Measurements from ENCODE around the gene ITGA7.
A peak's percentile ranks its signal among the peaks of the same experiment; 100 is the strongest.

The ITGA7 gene

GRCh38 chr12:55702861-55703260, 4.8 kb downstream of the ITGA7 start:
- H3K27me3 ChIP-seq (ENCODE audit: control insufficient read depth in 5 of 5, insufficient read depth in 4 of 5, low read length in 5 of 5): peaks cover 0 to 5% (median 0%) of the 10 kb centered on the region in 5 donors
- H3K4me3 ChIP-seq (ENCODE audit: low read depth in 1 of 5, low read length in 5 of 5): peak overlapping the region in 3 of 5 donors; percentile 19 to 28 (median 24)
- peak overlapping the region; percentile 85 for H3K27ac ChIP-seq (ENCODE audit: low read depth, low read length)
- peaks cover 0 to 45% (median 33%) of the 10 kb centered on the region in 5 donors for H3K36me3 ChIP-seq (ENCODE audit: control insufficient read depth in 5 of 5, insufficient read depth in 5 of 5, low read length in 5 of 5)
- H3K9me3 ChIP-seq (ENCODE audit: control insufficient read depth in 5 of 5, low read length in 5 of 5): no peaks in the 10 kb centered on the region
- H3K9ac ChIP-seq (ENCODE audit: low read length in 5 of 5): no peak overlapping the region
- H3K4me1 ChIP-seq (ENCODE audit: control insufficient read depth in 5 of 5, insufficient read depth in 5 of 5, low read length in 5 of 5): peaks cover 2 to 79% (median 67%) of the 10 kb centered on the region in 5 donors

- Histone ChIP-seq H3K4me1 (ENCODE audit: control insufficient read depth in 5 of 5, insufficient read depth in 5 of 5, low read length in 5 of 5) (peaks cover 5 to 57% (median 46%) of the 10 kb centered on the region in 5 donors), H3K36me3 (ENCODE audit: control insufficient read depth in 5 of 5, insufficient read depth in 5 of 5, low read length in 5 of 5) (peaks cover 0 to 69% (median 57%) of the 10 kb centered on the region in 5 donors), H3K9ac (ENCODE audit: low read length in 5 of 5) (no peak overlapping the region), H3K27ac (ENCODE audit: low read depth, low read length) (peak overlapping the region; percentile 33), H3K9me3 (ENCODE audit: control insufficient read depth in 5 of 5, low read length in 5 of 5) (no peaks in the 10 kb centered on the region), H3K27me3 (ENCODE audit: control insufficient read depth in 5 of 5, insufficient read depth in 4 of 5, low read length in 5 of 5) (no peaks in the 10 kb centered on the region), H3K4me3 (ENCODE audit: low read depth in 1 of 5, low read length in 5 of 5) (peak overlapping the region in 1 of 5 donors; percentile 7)
Measured at GRCh38 chr12:55700255-55701018, 7.3 kb downstream of the ITGA7 start.

- no peaks in the 10 kb centered on the region for H3K9me3 ChIP-seq (ENCODE audit: control insufficient read depth in 5 of 5, low read length in 5 of 5)
- peak overlapping the region in 2 of 5 donors; percentile 6 to 39 for H3K9ac ChIP-seq (ENCODE audit: low read length in 5 of 5)
- no peaks in the 10 kb centered on the region for H3K27me3 ChIP-seq (ENCODE audit: control insufficient read depth in 5 of 5, insufficient read depth in 4 of 5, low read length in 5 of 5)
- H3K4me3 ChIP-seq (ENCODE audit: low read depth in 1 of 5, low read length in 5 of 5): no peak overlapping the region
- peak overlapping the region; percentile 33 for H3K27ac ChIP-seq (ENCODE audit: low read depth, low read length)
- peaks cover 5 to 49% (median 37%) of the 10 kb centered on the region in 5 donors for H3K4me1 ChIP-seq (ENCODE audit: control insufficient read depth in 5 of 5, insufficient read depth in 5 of 5, low read length in 5 of 5)
- peaks cover 0 to 78% (median 66%) of the 10 kb centered on the region in 5 donors for H3K36me3 ChIP-seq (ENCODE audit: control insufficient read depth in 5 of 5, insufficient read depth in 5 of 5, low read length in 5 of 5)
Measured at GRCh38 chr12:55699471-55700055, 8.1 kb downstream of the ITGA7 start.

GRCh38 chr12:55698965-55699364, 8.7 kb downstream of the ITGA7 start:
- H3K4me1 ChIP-seq (ENCODE audit: control insufficient read depth in 5 of 5, insufficient read depth in 5 of 5, low read length in 5 of 5): peaks cover 5 to 43% (median 32%) of the 10 kb centered on the region in 5 donors
- no peaks in the 10 kb centered on the region for H3K27me3 ChIP-seq (ENCODE audit: control insufficient read depth in 5 of 5, insufficient read depth in 4 of 5, low read length in 5 of 5)
- H3K9ac ChIP-seq (ENCODE audit: low read length in 5 of 5): peak overlapping the region in 1 of 5 donors; percentile 6
- H3K36me3 ChIP-seq (ENCODE audit: control insufficient read depth in 5 of 5, insufficient read depth in 5 of 5, low read length in 5 of 5): peaks cover 0 to 84% (median 72%) of the 10 kb centered on the region in 5 donors
- no peak overlapping the region for H3K4me3 ChIP-seq (ENCODE audit: low read depth in 1 of 5, low read length in 5 of 5)
- peak overlapping the region; percentile 41 for H3K27ac ChIP-seq (ENCODE audit: low read depth, low read length)
- no peaks in the 10 kb centered on the region for H3K9me3 ChIP-seq (ENCODE audit: control insufficient read depth in 5 of 5, low read length in 5 of 5)

- Histone ChIP-seq H3K27ac (ENCODE audit: low read depth, low read length) (peak overlapping the region; percentile 41), H3K36me3 (ENCODE audit: control insufficient read depth in 5 of 5, insufficient read depth in 5 of 5, low read length in 5 of 5) (peaks cover 0 to 90% (median 77%) of the 10 kb centered on the region in 5 donors)
Measured at GRCh38 chr12:55698241-55698955, 9.3 kb downstream of the ITGA7 start.

GRCh38 chr12:55697686-55698085, 10.0 kb downstream of the ITGA7 start:
- peaks cover 0 to 95% (median 84%) of the 10 kb centered on the region in 5 donors for H3K36me3 ChIP-seq (ENCODE audit: control insufficient read depth in 5 of 5, insufficient read depth in 5 of 5, low read length in 5 of 5)

More at GRCh38 chr12:55698241-55698955, 9.3 kb downstream of the ITGA7 start:
- Histone ChIP-seq H3K4me3 (ENCODE audit: low read depth in 1 of 5, low read length in 5 of 5) (no peak overlapping the region), H3K27me3 (ENCODE audit: control insufficient read depth in 5 of 5, insufficient read depth in 4 of 5, low read length in 5 of 5) (no peaks in the 10 kb centered on the region), H3K9ac (ENCODE audit: low read length in 5 of 5) (peak overlapping the region in 1 of 5 donors; percentile 49), H3K4me1 (ENCODE audit: control insufficient read depth in 5 of 5, insufficient read depth in 5 of 5, low read length in 5 of 5) (peaks cover 5 to 37% (median 27%) of the 10 kb centered on the region in 5 donors), H3K9me3 (ENCODE audit: control insufficient read depth in 5 of 5, low read length in 5 of 5) (no peaks in the 10 kb centered on the region)

GRCh38 chr12:55696796-55697462, 10.8 kb downstream of the ITGA7 start:
- Histone ChIP-seq H3K9ac (ENCODE audit: low read length in 5 of 5) (no peak overlapping the region), H3K4me3 (ENCODE audit: low read depth in 1 of 5, low read length in 5 of 5) (no peak overlapping the region), H3K27me3 (ENCODE audit: control insufficient read depth in 5 of 5, insufficient read depth in 4 of 5, low read length in 5 of 5) (no peaks in the 10 kb centered on the region), H3K4me1 (ENCODE audit: control insufficient read depth in 5 of 5, insufficient read depth in 5 of 5, low read length in 5 of 5) (peaks cover 3 to 25% (median 17%) of the 10 kb centered on the region in 5 donors), H3K36me3 (ENCODE audit: control insufficient read depth in 5 of 5, insufficient read depth in 5 of 5, low read length in 5 of 5) (peaks cover 0 to 98% (median 91%) of the 10 kb centered on the region in 5 donors), H3K9me3 (ENCODE audit: control insufficient read depth in 5 of 5, low read length in 5 of 5) (no peaks in the 10 kb centered on the region), H3K27ac (ENCODE audit: low read depth, low read length) (no peak overlapping the region)

More at GRCh38 chr12:55697686-55698085, 10.0 kb downstream of the ITGA7 start:
- Histone ChIP-seq H3K9ac (ENCODE audit: low read length in 5 of 5) (no peak overlapping the region), H3K27me3 (ENCODE audit: control insufficient read depth in 5 of 5, insufficient read depth in 4 of 5, low read length in 5 of 5) (no peaks in the 10 kb centered on the region), H3K4me1 (ENCODE audit: control insufficient read depth in 5 of 5, insufficient read depth in 5 of 5, low read length in 5 of 5) (peaks cover 5 to 30% (median 19%) of the 10 kb centered on the region in 5 donors), H3K9me3 (ENCODE audit: control insufficient read depth in 5 of 5, low read length in 5 of 5) (no peaks in the 10 kb centered on the region), H3K4me3 (ENCODE audit: low read depth in 1 of 5, low read length in 5 of 5) (no peak overlapping the region), H3K27ac (ENCODE audit: low read depth, low read length) (peak overlapping the region; percentile 41)

GRCh38 chr12:55696141-55696540, 11.6 kb downstream of the ITGA7 start:
- Histone ChIP-seq H3K9me3 (ENCODE audit: control insufficient read depth in 5 of 5, low read length in 5 of 5) (no peaks in the 10 kb centered on the region), H3K9ac (ENCODE audit: low read length in 5 of 5) (no peak overlapping the region), H3K4me1 (ENCODE audit: control insufficient read depth in 5 of 5, insufficient read depth in 5 of 5, low read length in 5 of 5) (peaks cover 3 to 17% (median 13%) of the 10 kb centered on the region in 5 donors), H3K27ac (ENCODE audit: low read depth, low read length) (peak overlapping the region; percentile 5), H3K4me3 (ENCODE audit: low read depth in 1 of 5, low read length in 5 of 5) (no peak overlapping the region), H3K27me3 (ENCODE audit: control insufficient read depth in 5 of 5, insufficient read depth in 4 of 5, low read length in 5 of 5) (no peaks in the 10 kb centered on the region), H3K36me3 (ENCODE audit: control insufficient read depth in 5 of 5, insufficient read depth in 5 of 5, low read length in 5 of 5) (peaks cover 2 to 99% (median 89%) of the 10 kb centered on the region in 5 donors)

- H3K4me1 ChIP-seq (ENCODE audit: control insufficient read depth in 5 of 5, insufficient read depth in 5 of 5, low read length in 5 of 5): peaks cover 2 to 9% (median 5%) of the 10 kb centered on the region in 5 donors
- peaks cover 2 to 92% (median 84%) of the 10 kb centered on the region in 5 donors for H3K36me3 ChIP-seq (ENCODE audit: control insufficient read depth in 5 of 5, insufficient read depth in 5 of 5, low read length in 5 of 5)
- H3K4me3 ChIP-seq (ENCODE audit: low read depth in 1 of 5, low read length in 5 of 5): no peak overlapping the region
- no peaks in the 10 kb centered on the region for H3K9me3 ChIP-seq (ENCODE audit: control insufficient read depth in 5 of 5, low read length in 5 of 5)
- no peak overlapping the region for H3K9ac ChIP-seq (ENCODE audit: low read length in 5 of 5)
- peak overlapping the region; percentile 5 for H3K27ac ChIP-seq (ENCODE audit: low read depth, low read length)
- no peaks in the 10 kb centered on the region for H3K27me3 ChIP-seq (ENCODE audit: control insufficient read depth in 5 of 5, insufficient read depth in 4 of 5, low read length in 5 of 5)
Measured at GRCh38 chr12:55695349-55695748, 12.4 kb downstream of the ITGA7 start.

Data from subcutaneous abdominal adipose tissue (tissue), 5 donors.